ENCODE results near the gene HECTD3.

Gene HECTD3

GRCh38 chr1:45033356-45033755, 22.2 kb upstream of the HECTD3 start:
- H3K4me3 ChIP-seq (ENCODE audit: control insufficient read depth, low read depth, low read length), result no peak overlapping the region
- TF ChIP-seq CTCF (IDR thresholded peaks at IDR 0.05; ENCODE audit: control insufficient read depth, insufficient read depth, low read depth, low read length, missing control alignments), result no peak
- DNase-seq (ENCODE audit: low read depth), result no peak

- TF ChIP-seq CTCF (IDR thresholded peaks at IDR 0.05; ENCODE audit: control insufficient read depth, insufficient read depth, low read depth, low read length, missing control alignments), result no peak
- H3K4me3 ChIP-seq (ENCODE audit: control insufficient read depth, low read depth, low read length), result no peak overlapping the region
- no peak for DNase-seq (ENCODE audit: low read depth)
Observed at GRCh38 chr1:45032837-45033236, 21.7 kb upstream of the HECTD3 start.

GRCh38 chr1:45026446-45026845, 15.3 kb upstream of the HECTD3 start:
- peak; percentile 16 for DNase-seq (ENCODE audit: low read depth)
- H3K4me3 ChIP-seq (ENCODE audit: control insufficient read depth, low read depth, low read length), result no peak overlapping the region
- TF ChIP-seq CTCF (IDR thresholded peaks at IDR 0.05; ENCODE audit: control insufficient read depth, insufficient read depth, low read depth, low read length, missing control alignments), result no peak

GRCh38 chr1:45023663-45024062, 12.5 kb upstream of the HECTD3 start:
- DNase-seq (ENCODE audit: low read depth), result no peak
- H3K4me3 ChIP-seq (ENCODE audit: control insufficient read depth, low read depth, low read length), result no peak overlapping the region
- TF ChIP-seq CTCF (IDR thresholded peaks at IDR 0.05; ENCODE audit: control insufficient read depth, insufficient read depth, low read depth, low read length, missing control alignments), result no peak

- H3K4me3 ChIP-seq (ENCODE audit: control insufficient read depth, low read depth, low read length), result no peak overlapping the region
- peak; percentile 16 for DNase-seq (ENCODE audit: low read depth)
- peak; percentile 92 for TF ChIP-seq CTCF (IDR thresholded peaks at IDR 0.05; ENCODE audit: control insufficient read depth, insufficient read depth, low read depth, low read length, missing control alignments)
Observed at GRCh38 chr1:45018599-45019230, 7.6 kb upstream of the HECTD3 start.

- H3K4me3 ChIP-seq (ENCODE audit: control insufficient read depth, low read depth, low read length), result no peak overlapping the region
- no peak for TF ChIP-seq CTCF (IDR thresholded peaks at IDR 0.05; ENCODE audit: control insufficient read depth, insufficient read depth, low read depth, low read length, missing control alignments)
- no peak for DNase-seq (ENCODE audit: low read depth)
Observed at GRCh38 chr1:45016767-45017166, 5.6 kb upstream of the HECTD3 start.

Measured in AG09309 (cell line).